ENCODE measurements around the gene ACVR1. TPM values are rescaled to one million over a fixed set of nuclear protein-coding genes. Genes with fewer than 3 reads are reported as not detected.

The ACVR1 gene
- total RNA-seq, 1 donor from 2014 or later, result 66.6 TPM

DNA sequence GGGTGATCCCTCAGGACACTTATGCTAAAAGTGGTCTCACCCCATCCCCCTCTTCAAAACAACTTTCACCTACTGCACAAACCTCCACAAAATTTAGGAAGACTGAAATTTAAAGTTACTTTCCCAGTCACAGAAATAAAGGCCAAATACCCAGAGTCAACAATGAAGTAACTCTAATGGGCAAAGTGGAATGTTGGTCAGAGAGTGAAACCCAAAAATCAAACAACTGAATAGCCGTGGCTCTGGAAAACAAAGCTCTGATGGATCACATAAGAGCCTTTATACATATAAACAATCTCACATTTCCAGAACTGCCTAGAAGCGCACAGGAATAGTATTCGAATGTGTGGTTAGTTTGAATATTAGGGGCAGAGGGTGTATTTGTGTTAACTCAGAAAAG lies 4.7 kb downstream of the ACVR1 start:
- Mint-ChIP-seq H3K4me3 (ENCODE audit: unreplicated experiment) (no peak overlapping the region), H3K27ac (ENCODE audit: unreplicated experiment) (no peak overlapping the region), H3K4me1 (ENCODE audit: unreplicated experiment) (peaks cover 66% of the 10 kb centered on the region)

DNA sequence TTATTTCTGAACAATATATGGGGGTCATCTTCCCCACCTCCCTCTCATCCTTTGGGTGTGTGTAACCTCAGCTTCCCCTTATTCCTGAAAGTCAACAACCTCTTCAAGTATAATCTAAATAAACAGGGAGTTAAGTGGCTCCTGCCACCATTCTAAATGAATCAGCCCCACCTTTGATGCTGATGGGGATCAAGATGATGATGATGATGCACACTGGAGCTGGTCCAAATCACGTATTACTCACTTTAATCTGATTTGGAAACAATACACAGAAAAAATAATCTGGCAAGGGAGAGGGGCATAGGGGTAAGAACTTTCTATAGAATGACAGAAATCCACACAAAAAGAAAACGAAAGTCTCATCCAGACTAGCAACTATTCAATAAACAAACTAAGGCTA lies 7.1 kb downstream of the ACVR1 start:
- H3K4me3 Mint-ChIP-seq (ENCODE audit: unreplicated experiment), result no peak overlapping the region
- H3K36me3 Mint-ChIP-seq (ENCODE audit: unreplicated experiment), result no peaks in the 10 kb centered on the region
- peaks cover 77% of the 10 kb centered on the region for H3K4me1 Mint-ChIP-seq (ENCODE audit: unreplicated experiment)
- no peaks in the 10 kb centered on the region for H3K9me3 Mint-ChIP-seq (ENCODE audit: unreplicated experiment)
- no peak overlapping the region for H3K27ac Mint-ChIP-seq (ENCODE audit: unreplicated experiment)
- TF ChIP-seq, protein P1, sequence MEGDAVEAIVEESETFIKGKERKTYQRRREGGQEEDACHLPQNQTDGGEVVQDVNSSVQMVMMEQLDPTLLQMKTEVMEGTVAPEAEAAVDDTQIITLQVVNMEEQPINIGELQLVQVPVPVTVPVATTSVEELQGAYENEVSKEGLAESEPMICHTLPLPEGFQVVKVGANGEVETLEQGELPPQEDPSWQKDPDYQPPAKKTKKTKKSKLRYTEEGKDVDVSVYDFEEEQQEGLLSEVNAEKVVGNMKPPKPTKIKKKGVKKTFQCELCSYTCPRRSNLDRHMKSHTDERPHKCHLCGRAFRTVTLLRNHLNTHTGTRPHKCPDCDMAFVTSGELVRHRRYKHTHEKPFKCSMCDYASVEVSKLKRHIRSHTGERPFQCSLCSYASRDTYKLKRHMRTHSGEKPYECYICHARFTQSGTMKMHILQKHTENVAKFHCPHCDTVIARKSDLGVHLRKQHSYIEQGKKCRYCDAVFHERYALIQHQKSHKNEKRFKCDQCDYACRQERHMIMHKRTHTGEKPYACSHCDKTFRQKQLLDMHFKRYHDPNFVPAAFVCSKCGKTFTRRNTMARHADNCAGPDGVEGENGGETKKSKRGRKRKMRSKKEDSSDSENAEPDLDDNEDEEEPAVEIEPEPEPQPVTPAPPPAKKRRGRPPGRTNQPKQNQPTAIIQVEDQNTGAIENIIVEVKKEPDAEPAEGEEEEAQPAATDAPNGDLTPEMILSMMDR (IDR thresholded peaks at IDR 0.05), result no peak
- no peaks in the 10 kb centered on the region for H3K27me3 Mint-ChIP-seq (ENCODE audit: unreplicated experiment)
- no peak for DNase-seq (ENCODE audit: extremely low spot score, unreplicated experiment)

More for the DNA sequence above, 4.7 kb downstream of the ACVR1 start:
- TF ChIP-seq, protein P1 (IDR thresholded peaks at IDR 0.05), result no peak
- no peaks in the 10 kb centered on the region for H3K36me3 Mint-ChIP-seq (ENCODE audit: unreplicated experiment)
- no peaks in the 10 kb centered on the region for H3K9me3 Mint-ChIP-seq (ENCODE audit: unreplicated experiment)
- H3K27me3 Mint-ChIP-seq (ENCODE audit: unreplicated experiment), result no peaks in the 10 kb centered on the region
- DNase-seq (ENCODE audit: extremely low spot score, unreplicated experiment), result no peak

DNA sequence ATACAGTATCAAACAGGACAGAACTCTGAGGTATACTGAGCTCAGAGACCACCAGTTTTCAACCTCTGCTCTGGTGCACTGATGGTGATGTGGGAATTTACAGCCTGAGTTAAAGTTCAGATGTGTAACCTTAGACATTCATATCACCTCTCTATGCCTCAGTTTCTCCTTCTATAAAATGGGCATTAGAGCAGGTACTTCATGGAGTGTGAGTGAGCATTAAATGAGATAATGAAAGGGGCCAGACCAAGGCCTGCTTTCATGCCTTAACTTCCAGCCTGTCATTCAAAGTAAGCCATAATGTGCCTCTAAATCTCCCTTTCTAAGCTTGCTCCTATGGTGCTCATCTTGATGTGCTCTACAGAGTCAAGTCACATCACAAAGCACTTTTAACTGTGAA lies 8.4 kb downstream of the ACVR1 start:
- no peaks in the 10 kb centered on the region for H3K27me3 Mint-ChIP-seq (ENCODE audit: unreplicated experiment)
- H3K4me1 Mint-ChIP-seq (ENCODE audit: unreplicated experiment), result peaks cover 65% of the 10 kb centered on the region
- peak overlapping the region; percentile 87 for H3K27ac Mint-ChIP-seq (ENCODE audit: unreplicated experiment)
- TF ChIP-seq, protein P1 (IDR thresholded peaks at IDR 0.05), result no peak
- no peak overlapping the region for H3K4me3 Mint-ChIP-seq (ENCODE audit: unreplicated experiment)
- H3K9me3 Mint-ChIP-seq (ENCODE audit: unreplicated experiment), result no peaks in the 10 kb centered on the region
- DNase-seq (ENCODE audit: extremely low spot score, unreplicated experiment), result no peak
- H3K36me3 Mint-ChIP-seq (ENCODE audit: unreplicated experiment), result no peaks in the 10 kb centered on the region

DNA sequence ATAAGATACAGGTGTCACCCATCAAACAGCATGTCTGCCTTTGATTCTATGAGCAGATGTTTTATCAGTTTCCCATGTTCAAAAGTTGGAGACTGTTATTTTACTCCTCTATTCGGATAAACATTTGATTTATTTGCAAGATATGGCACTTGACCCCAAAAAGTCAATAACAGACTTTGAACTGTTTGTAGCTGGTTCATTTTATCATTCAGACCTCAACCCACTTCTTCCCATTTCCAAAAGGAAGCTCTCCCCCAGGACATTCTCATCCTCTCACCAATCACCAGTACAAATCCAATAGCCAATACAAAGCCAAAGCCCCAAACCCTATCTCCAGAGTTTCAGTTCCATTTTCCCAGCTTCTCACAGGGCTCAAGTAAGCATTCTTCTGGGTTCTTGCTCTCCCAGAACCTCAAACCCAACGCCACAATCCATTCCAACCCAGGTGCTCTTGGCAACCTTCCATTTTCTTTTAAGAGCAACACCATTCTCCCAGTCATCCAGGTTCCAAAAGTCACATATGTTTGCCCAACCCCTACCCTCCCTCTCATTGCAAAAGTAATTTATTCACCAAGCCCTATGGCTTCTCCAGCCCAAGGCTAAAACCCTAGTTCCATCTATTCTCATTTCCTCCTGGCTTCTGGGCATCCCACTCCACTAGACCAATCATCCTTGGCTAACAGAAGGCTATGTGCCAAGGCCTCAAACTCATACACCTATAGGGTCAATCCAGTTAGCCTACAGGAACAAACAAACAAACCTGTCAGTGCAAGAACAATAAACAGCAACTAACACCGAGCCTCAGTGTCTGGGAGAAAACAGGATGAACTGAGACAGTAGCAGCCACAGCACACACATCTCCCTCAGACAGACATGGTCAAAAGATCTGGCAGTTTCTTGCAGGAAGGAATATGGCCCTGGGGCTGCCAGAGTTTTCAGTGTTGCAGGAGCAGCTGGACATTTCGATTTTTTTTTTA lies 9.2 kb downstream of the ACVR1 start:
- Mint-ChIP-seq H3K4me1 (ENCODE audit: unreplicated experiment) (peaks cover 60% of the 10 kb centered on the region), H3K36me3 (ENCODE audit: unreplicated experiment) (no peaks in the 10 kb centered on the region), H3K27ac (ENCODE audit: unreplicated experiment) (peak overlapping the region; percentile 87), H3K9me3 (ENCODE audit: unreplicated experiment) (no peaks in the 10 kb centered on the region), H3K4me3 (ENCODE audit: unreplicated experiment) (no peak overlapping the region), H3K27me3 (ENCODE audit: unreplicated experiment) (no peaks in the 10 kb centered on the region)
- TF ChIP-seq, protein P1 (IDR thresholded peaks at IDR 0.05), result no peak
- no peak for DNase-seq (ENCODE audit: extremely low spot score, unreplicated experiment)

DNA sequence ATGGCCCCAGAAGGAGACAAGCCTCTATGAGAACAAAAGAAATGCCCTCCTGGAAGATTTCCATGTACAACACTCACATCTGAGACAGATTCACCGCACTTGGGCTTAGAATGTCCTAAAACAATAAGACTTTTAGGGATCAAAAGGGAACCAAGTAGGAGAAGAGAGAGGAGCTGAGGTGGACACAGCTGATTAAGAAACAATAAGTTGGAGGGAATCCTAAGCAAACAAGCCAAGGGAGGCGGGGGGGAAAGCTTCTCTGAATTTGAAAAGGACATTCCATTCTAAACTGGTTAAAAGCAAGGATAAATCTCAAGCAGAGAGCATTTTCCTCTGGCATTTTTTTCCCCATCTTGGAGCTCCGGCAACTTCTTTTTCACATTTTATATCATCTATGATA lies 9.9 kb downstream of the ACVR1 start:
- no peaks in the 10 kb centered on the region for H3K36me3 Mint-ChIP-seq (ENCODE audit: unreplicated experiment)
- peak overlapping the region; percentile 40 for H3K4me3 Mint-ChIP-seq (ENCODE audit: unreplicated experiment)
- TF ChIP-seq, protein P1 (IDR thresholded peaks at IDR 0.05), result no peak
- peak overlapping the region; percentile 87 for H3K27ac Mint-ChIP-seq (ENCODE audit: unreplicated experiment)
- DNase-seq (ENCODE audit: extremely low spot score, unreplicated experiment), result no peak
- no peaks in the 10 kb centered on the region for H3K9me3 Mint-ChIP-seq (ENCODE audit: unreplicated experiment)
- H3K27me3 Mint-ChIP-seq (ENCODE audit: unreplicated experiment), result no peaks in the 10 kb centered on the region
- H3K4me1 Mint-ChIP-seq (ENCODE audit: unreplicated experiment), result peaks cover 52% of the 10 kb centered on the region

All from osteocyte (in vitro differentiated cells).